ENCODE results near the gene TUBA3D.
"Not testable (repeated sequence)": the region's sequence is repeated elsewhere in the genome, so short reads cannot be mapped to it uniquely, and the experiment has no call there.

Gene TUBA3D

DNA sequence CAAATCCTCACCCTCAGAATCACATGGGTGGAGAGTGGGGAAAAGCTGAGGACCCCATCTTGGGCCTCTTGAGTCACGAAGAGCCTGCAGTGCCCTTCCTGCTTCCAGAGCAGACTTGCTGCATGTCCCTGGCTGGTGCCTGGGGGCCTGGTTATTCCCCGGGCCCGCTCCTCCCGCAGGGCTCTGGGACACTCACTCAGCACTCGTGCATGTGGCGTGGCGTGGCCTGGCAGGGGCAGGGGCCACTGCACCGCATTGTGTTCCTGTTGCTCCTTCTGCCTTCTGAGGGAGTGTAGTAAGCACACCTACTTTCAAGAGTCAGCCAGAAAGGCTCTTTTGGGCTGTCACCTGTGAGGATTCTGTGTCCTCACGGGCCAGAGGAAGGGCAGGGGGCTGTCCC, 33.7 kb downstream of the TUBA3D start:
- TF ChIP-seq POLR2A (IDR thresholded peaks at IDR 0.05; ENCODE audit: low read depth, low read length): no peak
- FAIRE-seq (no peak), DNase-seq (ENCODE audit: insufficient read length, low spot score) (no peak)

DNA sequence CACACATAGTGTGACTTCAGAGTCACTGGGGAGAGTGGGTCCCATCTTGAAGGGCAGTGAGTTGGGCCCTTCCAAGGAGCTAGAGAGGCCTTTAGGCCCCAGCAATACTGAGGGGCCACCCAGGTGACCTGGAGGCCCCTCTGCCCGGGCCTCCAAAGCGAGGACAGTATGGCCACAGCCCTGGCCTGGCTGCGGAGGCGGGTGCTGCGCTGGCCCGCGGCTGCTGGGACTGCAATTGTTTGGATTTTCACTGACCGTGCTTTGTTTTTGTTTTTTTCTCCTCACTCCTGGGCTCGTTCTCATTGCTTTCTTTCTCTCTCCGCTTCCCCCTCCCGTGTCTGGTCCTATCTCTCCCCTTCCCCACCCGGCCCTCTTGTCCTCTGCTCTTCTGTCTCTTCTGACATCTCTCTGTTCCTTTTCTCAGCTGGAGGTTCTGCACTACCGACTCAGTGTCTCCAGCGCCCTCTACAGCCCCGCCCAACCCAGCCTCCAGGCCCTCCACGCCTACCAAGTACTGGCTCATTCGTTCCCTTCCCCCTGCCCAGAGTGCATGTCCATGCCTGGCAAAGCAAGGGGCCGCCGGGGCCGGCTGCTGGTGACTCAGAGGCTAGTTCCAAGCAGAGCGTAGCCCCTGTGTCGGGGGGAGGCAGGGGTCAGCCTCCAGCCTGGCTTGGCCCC, 35.5 kb downstream of the TUBA3D start:
- DNase-seq (ENCODE audit: insufficient read length, low spot score); FAIRE-seq: not testable (repeated sequence)

DNA sequence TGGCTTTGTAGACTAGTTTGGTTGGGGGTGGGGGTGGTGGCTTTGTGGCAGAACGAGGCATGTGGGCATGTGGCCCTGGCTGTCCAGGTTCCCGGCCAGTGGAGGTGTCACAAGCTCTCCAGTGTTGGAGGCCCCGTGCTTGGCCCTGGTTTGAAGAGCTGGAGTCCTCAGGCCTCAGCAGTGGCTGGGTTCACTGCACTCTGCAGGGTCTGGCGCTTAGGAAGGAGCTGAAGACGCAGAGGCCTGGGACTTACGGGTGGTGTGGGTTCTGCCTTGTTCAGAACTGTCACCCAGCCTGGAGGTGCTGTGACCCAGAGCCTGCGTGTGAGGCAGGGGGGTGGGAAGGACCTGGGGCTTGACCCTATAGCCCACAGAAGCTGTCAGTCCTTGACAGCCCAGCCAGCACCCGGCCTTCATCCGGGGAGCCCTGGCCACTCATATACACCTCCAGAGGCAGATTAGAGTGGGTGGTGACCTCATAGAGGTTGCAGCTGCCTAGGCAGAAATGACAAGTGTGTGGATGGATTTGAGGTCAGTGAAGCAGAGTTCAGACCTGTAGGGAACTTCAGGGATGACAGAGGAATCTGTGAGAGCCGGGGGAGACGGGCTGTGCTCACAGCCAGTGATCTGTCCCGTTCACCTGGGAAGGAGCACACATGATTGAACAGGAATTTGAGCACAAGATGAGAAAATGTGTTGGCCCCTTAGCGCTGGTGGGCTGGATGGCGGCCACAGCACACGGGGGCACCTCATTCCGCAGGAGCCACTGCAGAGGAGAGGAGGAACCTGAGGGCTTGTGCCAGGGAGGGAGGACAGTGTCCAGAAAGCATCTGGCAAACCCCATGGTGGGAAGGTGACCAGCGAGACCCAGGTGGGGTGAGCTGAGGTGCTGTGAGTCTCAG, 36.3 kb downstream of the TUBA3D start:
- DNase-seq (ENCODE audit: insufficient read length, low spot score); FAIRE-seq: not testable (repeated sequence)

DNA sequence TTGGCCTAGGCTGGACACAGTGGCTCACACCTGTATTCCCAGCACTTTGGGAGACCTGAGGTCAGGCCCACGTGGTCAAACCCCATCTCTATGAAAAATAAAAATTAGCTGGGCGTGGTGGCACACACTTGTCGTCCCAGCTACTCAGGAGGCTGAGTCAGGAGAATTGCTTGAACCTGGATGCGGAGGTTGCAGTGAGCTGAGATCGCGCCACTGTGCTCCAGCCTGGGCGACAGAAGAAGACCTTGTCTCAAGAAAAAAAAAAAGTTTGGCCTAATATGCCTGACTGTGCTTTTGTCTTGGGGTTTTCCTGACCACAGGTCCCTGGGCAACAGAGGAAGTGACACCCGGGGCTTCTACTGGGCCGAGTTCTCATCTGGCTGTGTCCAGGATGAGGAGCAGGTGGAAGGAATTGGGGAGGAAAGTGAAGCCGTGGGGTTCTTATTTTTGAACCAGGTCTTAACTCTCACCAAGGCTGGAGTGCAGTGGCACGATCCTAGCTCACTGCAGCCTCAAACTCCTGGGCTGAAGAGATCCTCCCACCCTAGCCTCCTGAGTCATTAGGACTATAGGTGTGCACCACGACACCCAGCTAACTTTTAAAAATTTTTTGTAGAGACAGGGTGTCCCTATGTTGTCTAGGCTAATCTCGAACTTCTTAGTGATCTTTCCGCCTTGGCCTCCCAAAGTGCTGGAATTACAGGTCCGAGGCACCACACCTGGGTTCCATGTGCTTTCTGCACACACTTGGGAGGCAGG, 38.7 kb downstream of the TUBA3D start:
- not testable (repeated sequence) for DNase-seq (ENCODE audit: insufficient read length, low spot score); FAIRE-seq

DNA sequence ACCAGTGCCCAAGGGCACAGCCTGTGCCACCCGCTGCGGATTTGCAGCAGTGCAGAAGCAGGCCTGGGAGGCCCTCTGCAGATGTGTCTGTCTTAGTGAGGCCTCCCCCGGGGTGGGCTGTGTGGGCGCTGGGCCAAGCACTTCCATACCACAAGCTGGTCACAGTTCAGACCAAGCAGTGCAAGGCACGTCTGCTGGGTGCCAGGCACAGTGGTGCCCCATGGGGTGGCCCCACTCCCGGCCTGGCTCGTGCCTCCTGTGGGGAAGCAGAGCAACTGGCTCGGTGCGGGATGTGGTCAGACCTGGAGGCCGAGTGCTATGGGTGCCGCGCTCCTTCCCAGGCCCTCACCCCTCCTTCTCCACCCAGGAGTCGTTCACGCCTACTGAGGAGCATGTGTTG, 39.3 kb downstream of the TUBA3D start:
- not testable (repeated sequence) for DNase-seq (ENCODE audit: insufficient read length, low spot score); FAIRE-seq

DNA sequence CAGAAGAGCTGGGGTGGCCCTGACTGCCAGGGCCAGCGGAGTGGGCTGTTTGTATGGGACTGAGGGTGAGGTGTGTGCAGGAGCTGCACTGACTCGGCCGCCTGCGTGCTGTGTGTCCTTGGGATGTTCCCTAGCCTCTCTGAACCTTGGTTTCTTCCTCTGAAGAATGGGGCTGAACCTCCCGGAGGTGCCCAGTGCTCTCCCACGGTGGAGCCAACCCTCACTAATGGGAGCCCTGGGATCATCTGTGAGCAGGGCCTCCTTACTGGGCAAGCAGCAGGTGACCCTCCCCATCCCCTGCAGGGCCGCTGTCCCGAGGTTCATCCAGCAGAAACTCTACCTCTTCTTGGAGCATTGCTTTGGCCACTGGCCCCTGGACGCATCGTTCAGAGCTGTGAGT, 40.1 kb downstream of the TUBA3D start:
- FAIRE-seq (no peak), DNase-seq (ENCODE audit: insufficient read length, low spot score) (no peak)
- no peak for TF ChIP-seq POLR2A (IDR thresholded peaks at IDR 0.05; ENCODE audit: low read depth, low read length)

DNA sequence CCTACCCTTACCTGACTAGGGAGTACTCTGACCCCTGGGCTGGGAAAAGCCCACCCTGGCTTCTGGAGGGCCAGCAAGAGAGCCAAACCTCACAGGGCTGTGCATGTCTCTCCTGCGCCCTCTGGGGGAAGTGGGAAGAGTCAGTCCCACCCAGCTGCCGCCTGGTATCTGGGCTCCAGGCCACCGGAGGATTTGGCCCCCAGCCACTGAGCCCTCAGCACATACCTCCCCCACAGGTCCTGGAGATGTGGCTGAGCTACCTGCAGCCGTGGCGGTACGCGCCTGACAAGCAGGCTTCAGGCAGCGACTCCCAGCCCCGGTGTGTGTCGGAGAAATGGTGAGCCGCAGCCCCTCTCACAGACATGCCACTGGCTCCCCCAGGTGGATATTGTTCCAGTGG, 40.7 kb downstream of the TUBA3D start:
- FAIRE-seq; DNase-seq (ENCODE audit: insufficient read length, low spot score): not testable (repeated sequence)

DNA sequence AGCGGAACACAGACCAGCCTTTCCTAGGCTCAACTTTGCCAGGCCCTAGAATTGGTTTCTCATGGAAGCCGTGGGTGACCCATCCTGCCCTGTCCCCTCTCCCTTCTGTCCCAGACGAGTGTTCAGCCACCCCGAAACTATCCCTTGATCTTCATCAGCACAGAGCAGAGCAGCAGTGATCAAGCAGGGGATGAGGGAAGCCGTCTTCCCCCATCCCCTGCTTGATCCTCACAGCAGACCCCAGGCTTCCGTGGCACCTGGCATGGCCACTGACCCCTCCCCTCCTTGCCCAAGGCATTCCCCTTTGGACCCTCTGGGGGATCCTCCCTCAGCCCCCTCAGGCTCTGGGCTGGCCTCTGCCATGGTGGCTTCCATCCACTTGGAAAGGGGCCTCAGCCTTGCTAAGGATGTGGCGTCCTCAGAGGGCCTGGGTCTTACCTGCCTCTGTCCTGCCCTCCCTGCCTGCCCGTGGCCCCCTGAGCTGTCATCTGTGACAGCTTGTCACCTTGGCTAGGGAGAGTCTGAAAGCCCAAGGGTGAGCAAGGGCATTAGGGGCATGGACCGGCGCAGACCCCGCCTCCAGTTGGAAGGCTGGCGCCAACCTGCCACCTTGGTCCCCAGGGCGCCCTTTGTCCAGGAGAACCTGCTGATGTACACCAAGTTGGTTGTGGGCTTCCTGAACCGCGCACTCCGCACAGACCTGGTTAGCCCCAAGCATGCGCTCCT, 41.4 kb downstream of the TUBA3D start:
- TF ChIP-seq POLR2A (IDR thresholded peaks at IDR 0.05; ENCODE audit: low read depth, low read length): no peak
- no peak for DNase-seq (ENCODE audit: insufficient read length, low spot score)
- FAIRE-seq: no peak

DNA sequence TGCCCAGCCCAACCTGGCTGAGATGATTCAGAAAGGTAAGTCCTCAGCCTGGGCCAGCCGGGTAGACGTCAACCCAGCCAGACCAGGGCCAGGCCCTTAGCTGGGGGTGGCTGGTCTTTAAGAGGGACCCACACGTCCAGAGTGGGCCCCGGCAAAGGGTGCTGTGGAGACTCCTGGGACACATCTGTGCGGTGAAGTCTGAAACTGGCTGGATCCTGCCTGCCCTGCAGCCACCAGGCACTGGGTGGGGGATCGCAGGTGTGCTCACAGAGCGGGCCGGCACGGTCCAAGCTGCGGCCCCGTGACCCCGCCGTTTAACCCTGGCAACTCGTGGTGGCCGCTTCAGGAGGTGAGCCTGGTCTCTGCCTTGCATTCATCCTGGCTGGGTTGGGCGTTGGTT, 41.9 kb downstream of the TUBA3D start:
- DNase-seq (ENCODE audit: insufficient read length, low spot score); FAIRE-seq: not testable (repeated sequence)

DNA sequence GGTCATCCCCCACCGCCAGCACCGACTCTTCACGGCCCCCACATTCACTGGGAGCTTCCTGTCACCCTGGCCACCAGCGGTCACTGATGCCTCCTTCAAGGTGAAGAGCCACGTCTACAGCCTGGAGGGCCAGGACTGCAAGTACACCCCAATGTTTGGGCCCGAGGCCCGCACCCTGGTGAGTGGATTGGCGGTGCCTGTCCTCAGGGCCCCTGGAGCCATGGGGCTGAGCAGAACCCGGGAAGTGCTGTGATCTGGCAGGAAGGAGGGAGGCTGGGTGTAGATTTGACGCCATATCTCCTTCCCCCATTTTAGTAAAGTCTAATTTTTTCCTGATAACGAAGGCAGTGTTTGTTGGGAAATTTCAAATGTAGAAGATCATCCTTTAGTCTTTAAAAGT, 42.6 kb downstream of the TUBA3D start:
- DNase-seq (ENCODE audit: insufficient read length, low spot score); FAIRE-seq: not testable (repeated sequence)

DNA sequence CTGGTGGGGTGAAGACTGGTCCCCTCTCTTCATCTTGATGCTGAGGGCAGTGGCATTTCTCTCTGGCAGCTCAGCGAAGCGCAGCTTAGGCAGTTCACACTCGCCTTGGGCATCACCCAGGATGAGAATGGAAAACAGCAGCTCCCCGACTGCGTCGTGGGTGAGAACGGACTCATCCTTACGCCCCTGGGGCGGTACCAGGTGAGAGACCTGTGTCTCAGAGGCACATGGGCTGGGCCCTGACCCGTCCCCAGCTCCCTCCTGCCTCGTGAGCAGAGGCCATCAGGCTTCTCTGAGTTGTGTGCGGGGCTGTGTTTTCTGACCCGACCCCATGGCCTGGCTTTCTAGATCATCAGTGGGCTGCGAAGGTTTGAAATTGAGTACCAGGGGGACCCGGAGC, 43.5 kb downstream of the TUBA3D start:
- no peak for FAIRE-seq
- DNase-seq (ENCODE audit: insufficient read length, low spot score): no peak
- TF ChIP-seq POLR2A (IDR thresholded peaks at IDR 0.05; ENCODE audit: low read depth, low read length): no peak

DNA sequence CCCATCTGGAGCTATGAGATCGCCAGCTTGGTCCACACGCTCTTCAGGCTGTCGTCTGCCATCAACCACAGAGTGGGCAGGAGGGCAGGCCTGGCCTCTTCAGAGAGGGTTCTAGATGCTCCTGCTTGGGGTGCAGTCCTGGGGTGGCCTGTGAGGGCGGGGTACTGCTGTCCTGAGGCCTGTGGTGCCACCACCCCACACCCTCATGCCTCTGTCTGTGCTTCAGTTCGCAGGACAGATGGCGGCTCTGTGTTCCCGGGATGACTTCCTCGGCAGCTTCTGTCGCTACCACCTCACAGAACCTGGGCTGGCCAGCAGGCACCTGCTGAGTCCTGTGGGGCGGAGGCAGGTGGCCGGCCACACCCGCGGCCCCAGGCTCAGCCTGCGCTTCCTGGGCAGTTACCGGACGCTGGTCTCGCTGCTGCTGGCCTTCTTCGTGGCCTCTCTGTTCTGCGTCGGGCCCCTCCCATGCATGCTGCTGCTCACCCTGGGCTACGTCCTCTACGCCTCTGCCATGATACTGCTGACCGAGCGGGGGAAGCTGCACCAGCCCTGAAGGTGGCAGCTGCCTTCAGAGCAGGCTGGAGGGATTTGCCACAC, 44.1 kb downstream of the TUBA3D start:
- not testable (repeated sequence) for DNase-seq (ENCODE audit: insufficient read length, low spot score); FAIRE-seq

DNA sequence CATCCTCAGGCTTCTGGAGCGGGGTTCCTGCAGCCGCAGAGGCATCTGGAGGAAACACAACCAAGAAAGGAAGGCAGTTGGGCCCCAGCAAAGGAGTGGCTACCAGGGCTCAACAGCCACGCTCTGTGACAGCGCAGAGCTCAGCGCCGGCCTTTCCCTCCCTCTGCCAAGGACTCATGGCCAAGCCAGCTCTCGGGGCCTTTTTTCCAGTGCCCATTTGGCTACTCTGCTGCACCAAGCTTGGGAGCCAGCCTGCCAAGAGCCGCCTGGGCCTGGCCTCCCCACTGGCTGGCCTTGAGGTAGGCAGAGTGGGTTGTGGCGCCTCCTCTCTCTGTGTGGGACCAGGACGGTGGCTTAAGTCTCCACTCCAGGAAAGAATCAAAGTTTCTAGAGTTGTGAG, 44.6 kb downstream of the TUBA3D start:
- FAIRE-seq: no peak
- TF ChIP-seq POLR2A (IDR thresholded peaks at IDR 0.05; ENCODE audit: low read depth, low read length): no peak
- DNase-seq (ENCODE audit: insufficient read length, low spot score): no peak

DNA sequence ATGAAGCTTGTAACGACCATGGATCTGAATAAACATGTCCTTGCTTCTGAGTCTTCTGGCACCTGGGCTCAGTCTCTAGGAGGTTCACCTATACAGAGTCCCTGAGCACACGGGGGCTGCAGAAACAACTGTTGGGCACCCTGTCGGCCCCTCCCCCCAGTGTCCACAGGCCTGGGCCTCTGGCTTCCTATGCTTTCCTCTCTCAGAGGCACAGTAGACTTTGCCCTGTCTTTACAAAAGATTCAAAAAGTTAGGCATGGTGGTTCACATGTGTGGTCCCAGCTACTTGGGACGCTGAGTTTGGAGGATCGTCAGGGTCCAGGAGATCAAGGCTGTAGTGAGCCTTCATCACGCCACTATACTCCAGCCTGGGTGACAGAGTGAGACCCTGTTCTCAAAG, 45.6 kb downstream of the TUBA3D start:
- FAIRE-seq; DNase-seq (ENCODE audit: insufficient read length, low spot score): not testable (repeated sequence)

Measured in H54 (cell line).